Epithelial cell of proximal tubule (primary cell): ENCODE data around the gene KLHL14. TPM values are rescaled to one million over a fixed set of nuclear protein-coding genes. Genes with fewer than 3 reads are reported as not detected.

Experiments used
- DNase-seq: peaks from one replicate; pipeline ENCODE4 v3.0.0-alpha.2; 2011; ENCODE audit warnings: low read depth
- H3K4me3 ChIP-seq: 2 replicates; pipeline ENCODE4 v1.5.1; 2011; ENCODE audit warnings: low read depth, mild to moderate bottlenecking, low read length
- CTCF ChIP-seq: conservative IDR thresholded peaks from 2 replicates; pipeline ENCODE4 v1.5.1; 2012; ENCODE audit warnings: low read depth, mild to moderate bottlenecking, low read length
- total RNA-seq: library from RNA; depleted of rRNA; stranded (reverse); fragments of >200 nt; gene quantifications from 2 replicates; pipeline ENCODE4 v1.2.3, GENCODE V29; 2015

KLHL14 gene
- total RNA-seq, 1 donor from 2014 or later, result 2.9 TPM

GRCh38 chr18:32734442-32734841 is 38.4 kb downstream of the KLHL14 start:
- no peak for TF ChIP-seq CTCF
- no peak overlapping the region for H3K4me3 ChIP-seq
- DNase-seq, result no peak

- TF ChIP-seq CTCF, result no peak
- no peak overlapping the region for H3K4me3 ChIP-seq
- no peak for DNase-seq
Observed at GRCh38 chr18:32732165-32732564, 40.7 kb downstream of the KLHL14 start.

GRCh38 chr18:32730620-32731091 is 42.2 kb downstream of the KLHL14 start:
- H3K4me3 ChIP-seq, result peak overlapping the region; percentile 52
- no peak for TF ChIP-seq CTCF
- no peak for DNase-seq

GRCh38 chr18:32730068-32730467 is 42.8 kb downstream of the KLHL14 start:
- TF ChIP-seq CTCF, result no peak
- DNase-seq, result no peak
- H3K4me3 ChIP-seq, result peak overlapping the region; percentile 52

GRCh38 chr18:32724071-32724749 is 48.6 kb downstream of the KLHL14 start:
- H3K4me3 ChIP-seq, result no peak overlapping the region
- TF ChIP-seq CTCF, result no peak
- DNase-seq, result no peak

- no peak for DNase-seq
- TF ChIP-seq CTCF, result no peak
- no peak overlapping the region for H3K4me3 ChIP-seq
Observed at GRCh38 chr18:32722279-32722678, 50.5 kb downstream of the KLHL14 start.

- DNase-seq, result no peak
- H3K4me3 ChIP-seq, result no peak overlapping the region
- no peak for TF ChIP-seq CTCF
Observed at GRCh38 chr18:32717126-32717525, 55.7 kb downstream of the KLHL14 start.
